GM12878 (cell line): ENCODE data around the gene NPLOC4. TPM values are rescaled to one million over a fixed set of nuclear protein-coding genes. Genes with fewer than 3 reads are reported as not detected.
A peak's percentile ranks its signal among the peaks of the same experiment; 100 is the strongest.

ENCODE experiments used
- ATAC-seq: fragments of 200-7000 bp; cut with Tn5 transposase; 3 replicates; pipeline ENCODE4 v1.9.1; 2020; ENCODE audit warnings: mild to moderate bottlenecking, moderate library complexity
- BruUV-seq: library from RNA; stranded (reverse); fragments of 400-500 nt; replicated peaks from 2 replicates; lab custom pipeline; 2021; lab: Mats Ljungman, UMichigan
- CTCF ChIA-PET: fragments of 300-600 bp; sonication (Branson Sonifier 250); formaldehyde crosslinking; extraction: SDS; loops from one replicate; lab custom pipeline; 2021; ENCODE audit warnings: inconsistent platforms; lab: Yijun Ruan, JAX
- POLR2A ChIA-PET: fragments of 350-600 bp; formaldehyde crosslinking; extraction: SDS; loops from one replicate; lab custom pipeline; 2021; ENCODE audit warnings: inconsistent platforms; lab: Charles Lee
- RAD21 ChIA-PET: fragments of 300-600 bp; sonication (Branson Sonifier 250); formaldehyde crosslinking; loops from one replicate; lab custom pipeline; 2023; ENCODE audit warnings: antibody characterized with exemption; ENCODE audit not compliant: unreplicated experiment; lab: Charles Lee
- SMC1A ChIA-PET: fragments of 300-600 bp; sonication (Branson Sonifier 250); formaldehyde crosslinking; loops from one replicate; lab custom pipeline; 2023; ENCODE audit not compliant: unreplicated experiment, uncharacterized antibody; lab: Charles Lee
- DNase-seq: peaks from one replicate; pipeline ENCODE4 v3.0.0-alpha.2; 2011; ENCODE audit warnings: low read depth, low spot score
- FAIRE-seq: peaks from 3 replicates; lab custom pipeline; 2011; peaks lifted over from hg19 to GRCh38; lab: Jason Lieb, UNC
- H2AFZ ChIP-seq: 2 replicates; pipeline ENCODE4 v1.6.0; 2011; ENCODE audit warnings: low read depth, low read length, control low read depth; ENCODE audit not compliant: control insufficient read depth
- H3K27ac ChIP-seq: 2 replicates; pipeline ENCODE4 v1.5.1; 2011; ENCODE audit warnings: control low read depth; ENCODE audit not compliant: control insufficient read depth, insufficient read depth
- H3K27me3 ChIP-seq, 2 experiments: replicated peaks in 1 of 2; 2 replicates each; pipeline versions ENCODE4 v1.6.0 to v1.6.1; 2011; ENCODE audit warnings: low read length in 1 of 2; ENCODE audit not compliant: control insufficient read depth in 2 of 2, insufficient read depth in 2 of 2
- H3K36me3 ChIP-seq, 2 experiments: 2 replicates each; pipeline ENCODE4 v1.5.1; 2011; ENCODE audit warnings: low read length in 1 of 2; ENCODE audit not compliant: control insufficient read depth in 2 of 2, insufficient read depth in 2 of 2
- H3K4me1 ChIP-seq: 2 replicates; pipeline ENCODE4 v1.6.1; 2011; ENCODE audit warnings: mild to moderate bottlenecking, low read length, moderate library complexity, mixed read lengths; ENCODE audit not compliant: control insufficient read depth, insufficient read depth
- H3K4me2 ChIP-seq: 2 replicates; pipeline ENCODE4 v1.6.0; 2011; ENCODE audit warnings: control low read depth; ENCODE audit not compliant: control insufficient read depth, insufficient read depth
- H3K4me3 ChIP-seq: fragments of 200-600 bp; sonication (generic); 2 replicates; pipeline ENCODE4 v1.5.1; 2016
- H3K79me2 ChIP-seq: 2 replicates; pipeline ENCODE4 v1.6.0; 2011; ENCODE audit warnings: low read length; ENCODE audit not compliant: control insufficient read depth, insufficient read depth
- H3K9ac ChIP-seq: 2 replicates; pipeline ENCODE4 v1.8.0; 2011; ENCODE audit warnings: low read length, control low read depth, mixed read lengths; ENCODE audit not compliant: control insufficient read depth, insufficient read depth
- H3K9me3 ChIP-seq: replicated peaks from 3 replicates; pipeline ENCODE4 v1.5.1; 2011; ENCODE audit warnings: mild to moderate bottlenecking, low read length; ENCODE audit not compliant: control insufficient read depth, insufficient read depth
- H4K20me1 ChIP-seq: 2 replicates; pipeline ENCODE4 v1.6.0; 2011; ENCODE audit not compliant: control insufficient read depth, insufficient read depth
- ATF3 ChIP-seq: IDR thresholded peaks from 2 replicates; pipeline ENCODE4 v1.6.1; 2011; ENCODE audit warnings: low read depth, mild to moderate bottlenecking, low read length, moderate library complexity, borderline replicate concordance; ENCODE audit errors: extremely low read depth
- FOXM1 ChIP-seq: IDR thresholded peaks from 2 replicates; pipeline ENCODE4 v1.6.1; 2012; ENCODE audit warnings: low read depth, mild to moderate bottlenecking, inconsistent platforms, low read length, moderate library complexity
- HDAC2 ChIP-seq: fragments of 200-600 bp; sonication (generic); IDR thresholded peaks from 2 replicates; pipeline ENCODE4 v1.6.1; 2017
- MLLT1 ChIP-seq: fragments of 450-650 bp; IDR thresholded peaks from 2 replicates; pipeline ENCODE4 v1.6.1; 2016; ENCODE audit warnings: mild to moderate bottlenecking
- NFXL1 ChIP-seq: fragments of 450-650 bp; IDR thresholded peaks from 2 replicates; pipeline ENCODE4 v1.6.1; 2017; ENCODE audit warnings: antibody characterized with exemption, mild to moderate bottlenecking, borderline replicate concordance
- PKNOX1 ChIP-seq: fragments of 450-650 bp; IDR thresholded peaks from 2 replicates; pipeline ENCODE4 v1.6.1; 2016; ENCODE audit warnings: mild to moderate bottlenecking
- RAD21 ChIP-seq: IDR thresholded peaks from 2 replicates; pipeline ENCODE4 v1.6.1; 2011; ENCODE audit warnings: mild to moderate bottlenecking, low read depth, low read length, moderate library complexity; ENCODE audit not compliant: insufficient read depth
- SKIL ChIP-seq: fragments of 450-650 bp; IDR thresholded peaks from 2 replicates; pipeline ENCODE4 v1.6.1; 2017; ENCODE audit warnings: mild to moderate bottlenecking, low read depth, inconsistent platforms; ENCODE audit not compliant: poor library complexity, severe bottlenecking
- STAT3 ChIP-seq: IDR thresholded peaks from 2 replicates; pipeline ENCODE4 v1.6.1; 2011; ENCODE audit warnings: low read depth, low read length, improper control_type of control experiment
- WRNIP1 ChIP-seq: IDR thresholded peaks from 2 replicates; pipeline ENCODE4 v1.6.1; 2011; ENCODE audit warnings: low read depth, low read length, improper control_type of control experiment, borderline replicate concordance
- ZNF592 ChIP-seq: fragments of 450-650 bp; IDR thresholded peaks from 2 replicates; pipeline ENCODE4 v1.6.1; 2017; ENCODE audit warnings: mild to moderate bottlenecking, moderate library complexity
- WGBS: methylation state at CpG from one replicate; pipeline ENCODE4 v1.1.6; 2016; ENCODE audit warnings: low lambda C conversion rate; ENCODE audit not compliant: insufficient replicate concordance, insufficient coverage; ENCODE audit errors: missing lambda C conversion rate; 5-methylcytosine and 5-hydroxymethylcytosine counted together
- in situ Hi-C: fragments of 300-500 bp; cut with MboI; formaldehyde crosslinking; loops from 9 replicates; pipeline ENCODE4 v1.14.3; 2018; ENCODE audit warnings: mixed read lengths
- intact Hi-C: fragments of 100-400 bp; cut with micrococcal nuclease; formaldehyde crosslinking; loops from one replicate; pipeline ENCODE4 v1.14.2; 2022; ENCODE audit not compliant: unreplicated experiment
- polyA plus RNA-seq, 11 experiments: library from polyadenylated mRNA; depleted of rRNA in 4 of 11; unstranded in 6 of 11; stranded (reverse) in 5 of 11; fragments of >200 nt; fragmentation: Nextera tagmentation in 4 of 11; fragmentation: Illumina TruSeq in 1 of 11; extraction: Ambion mirVana in 4 of 11; extraction: Trizol in 1 of 11; gene quantifications; 1 replicate in 1 of 11; 2 replicates in 10 of 11; pipeline versions ENCODE4 v1.2.1 to v1.2.3, GENCODE V29; 2011 to 2016; ENCODE audit warnings: inconsistent platforms in 2 of 11, missing spikeins in 2 of 11, low read depth in 1 of 11
- total RNA-seq, 4 experiments: library from RNA; depleted of rRNA in 3 of 4; stranded (reverse); fragments of >200 nt in 3 of 4; fragmentation: Illumina TruSeq in 1 of 4; extraction: Trizol in 1 of 4; gene quantifications; 2 replicates each; pipeline versions ENCODE4 v1.2.1 to v1.2.3, GENCODE V29; 2013 to 2021

Gene NPLOC4
- total and polyA plus RNA-seq, 10 of the 15 experiments (the other 5 are each of a cell fraction or from before 2014, with no cell fraction given) = 1.5 to 83.7 (median 45.8) TPM

GRCh38 chr17:81550830-81551457, 86.0 kb downstream of the NPLOC4 start:
- ATAC-seq = no peak
- POLR2A ChIA-PET = interaction anchor here (0.8 to 3.0 kb wide), 3 partner anchors 11 to 133 kb away, joined by 3 to 34 read pairs (median 3); partner anchors contain the start of genes ARL16 and HGS
- intact Hi-C loops = no loop called here
- RAD21 ChIA-PET = interaction anchor here (0.9 to 2.9 kb wide), 3 partner anchors 32 to 312 kb away, joined by 3 to 17 read pairs (median 3); partner anchors contain the start of genes NDUFAF8 and TEPSIN
- H3K9ac ChIP-seq = peak overlapping the region; percentile 74
- no peak for DNase-seq
- peaks cover 11 to 22% of the 10 kb centered on the region in 2 experiments; a peak in 3 of 4 replicates for H3K36me3 ChIP-seq
- peaks cover 14% of the 10 kb centered on the region for H3K4me1 ChIP-seq
- SMC1A ChIA-PET = interaction anchor here (1.1 kb wide), 2 partner anchors 32 to 50 kb away, joined by 3 read pairs; no protein-coding TSS in a partner anchor
- H4K20me1 ChIP-seq = no peaks in the 10 kb centered on the region
- no peak overlapping the region; the same call in 1 of the 2 replicates for H3K27ac ChIP-seq
- CTCF ChIA-PET = interaction anchor here (2.0 kb wide), 1 partner anchor 50 kb away, joined by 13 read pairs; no protein-coding TSS in a partner anchor
- in situ Hi-C loops = no loop called here
- TSS peak; percentile 30 for BruUV-seq
- peak overlapping the region; percentile 88 for H3K4me2 ChIP-seq
- H2AFZ ChIP-seq = no peak overlapping the region
- no peaks in the 10 kb centered on the region for H3K27me3 ChIP-seq
- peaks cover 24% of the 10 kb centered on the region for H3K79me2 ChIP-seq
- no peak for FAIRE-seq
- H3K4me3 ChIP-seq = peak overlapping the region; percentile 93
- no peaks in the 10 kb centered on the region for H3K9me3 ChIP-seq
- WGBS = 77% methylated on average over 27 of the region's 27 CpGs
- no peak for TF ChIP-seq FOXM1
- 0 out of 2 replicates have a peak, but pooled peaks have one; percentile 9 for TF ChIP-seq PKNOX1
- TF ChIP-seq HDAC2 = no peak
- no peak for TF ChIP-seq ZNF592
- no peak for TF ChIP-seq SKIL
- no peak for TF ChIP-seq NFXL1
- TF ChIP-seq ATF3 = no peak
- no peak for TF ChIP-seq STAT3
- TF ChIP-seq WRNIP1 = no peak
- no peak for TF ChIP-seq RAD21
- TF ChIP-seq MLLT1 = 0 out of 2 replicates have a peak, but pooled peaks have one; percentile 15
